LNCAP (cell line): Measurements from ENCODE around the gene ADORA3.

Experiments
- TF ChIP-seq, protein P1 (sequence below): fragments of 450-650 bp; IDR thresholded peaks from 2 replicates; pipeline ENCODE4 v1.5.1; 2017; ENCODE audit warnings: mild to moderate bottlenecking

ADORA3 gene

DNA sequence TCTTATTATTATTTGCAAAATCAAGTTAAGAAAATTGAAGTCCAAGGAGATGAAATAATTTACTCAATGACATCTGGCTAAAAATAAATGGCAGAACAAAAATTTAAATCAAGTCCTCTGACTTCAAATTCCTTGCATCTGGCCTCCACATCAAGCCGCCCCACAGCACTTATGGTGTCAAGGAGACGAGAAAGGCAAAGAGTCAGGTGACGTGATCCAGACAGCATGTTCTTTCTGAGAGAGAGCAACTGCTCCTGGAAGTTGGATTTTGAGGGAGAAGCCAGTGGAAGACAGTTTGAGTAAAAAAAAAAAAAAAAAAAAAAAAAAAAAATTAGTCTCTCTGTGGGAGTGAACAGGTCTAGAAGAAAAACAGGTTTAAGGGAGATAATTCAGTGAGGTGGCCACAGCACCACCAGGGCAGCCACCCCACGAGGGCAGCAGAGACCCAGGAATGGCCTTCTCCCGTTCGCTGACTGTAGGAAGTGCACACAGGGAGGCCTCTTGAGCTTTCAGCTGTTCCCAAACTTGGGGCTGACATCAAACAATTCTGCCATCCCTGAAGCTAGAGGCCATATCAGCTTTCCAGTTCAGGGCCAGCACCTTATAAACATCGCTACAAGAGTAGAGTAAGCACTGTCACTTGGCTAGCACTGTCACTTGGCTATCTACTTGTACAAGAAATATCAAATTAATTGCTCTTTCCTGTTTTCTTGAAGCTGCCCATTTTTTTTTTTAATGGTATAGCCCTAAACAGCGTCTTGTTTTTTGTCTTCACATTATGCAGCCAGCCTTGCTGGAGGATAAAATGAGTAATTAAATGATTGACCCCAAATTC lies 21.8 kb downstream of the ADORA3 start:
- TF ChIP-seq, protein P1, sequence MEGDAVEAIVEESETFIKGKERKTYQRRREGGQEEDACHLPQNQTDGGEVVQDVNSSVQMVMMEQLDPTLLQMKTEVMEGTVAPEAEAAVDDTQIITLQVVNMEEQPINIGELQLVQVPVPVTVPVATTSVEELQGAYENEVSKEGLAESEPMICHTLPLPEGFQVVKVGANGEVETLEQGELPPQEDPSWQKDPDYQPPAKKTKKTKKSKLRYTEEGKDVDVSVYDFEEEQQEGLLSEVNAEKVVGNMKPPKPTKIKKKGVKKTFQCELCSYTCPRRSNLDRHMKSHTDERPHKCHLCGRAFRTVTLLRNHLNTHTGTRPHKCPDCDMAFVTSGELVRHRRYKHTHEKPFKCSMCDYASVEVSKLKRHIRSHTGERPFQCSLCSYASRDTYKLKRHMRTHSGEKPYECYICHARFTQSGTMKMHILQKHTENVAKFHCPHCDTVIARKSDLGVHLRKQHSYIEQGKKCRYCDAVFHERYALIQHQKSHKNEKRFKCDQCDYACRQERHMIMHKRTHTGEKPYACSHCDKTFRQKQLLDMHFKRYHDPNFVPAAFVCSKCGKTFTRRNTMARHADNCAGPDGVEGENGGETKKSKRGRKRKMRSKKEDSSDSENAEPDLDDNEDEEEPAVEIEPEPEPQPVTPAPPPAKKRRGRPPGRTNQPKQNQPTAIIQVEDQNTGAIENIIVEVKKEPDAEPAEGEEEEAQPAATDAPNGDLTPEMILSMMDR, result peak; percentile 79

- TF ChIP-seq, protein P1, result no peak
Observed at GRCh38 chr1:111480674-111481073, 22.8 kb downstream of the ADORA3 start.

- TF ChIP-seq, protein P1, result no peak
Observed at GRCh38 chr1:111476761-111477309, 26.6 kb downstream of the ADORA3 start.

GRCh38 chr1:111476214-111476613 lies 27.2 kb downstream of the ADORA3 start:
- TF ChIP-seq, protein P1, result no peak

DNA sequence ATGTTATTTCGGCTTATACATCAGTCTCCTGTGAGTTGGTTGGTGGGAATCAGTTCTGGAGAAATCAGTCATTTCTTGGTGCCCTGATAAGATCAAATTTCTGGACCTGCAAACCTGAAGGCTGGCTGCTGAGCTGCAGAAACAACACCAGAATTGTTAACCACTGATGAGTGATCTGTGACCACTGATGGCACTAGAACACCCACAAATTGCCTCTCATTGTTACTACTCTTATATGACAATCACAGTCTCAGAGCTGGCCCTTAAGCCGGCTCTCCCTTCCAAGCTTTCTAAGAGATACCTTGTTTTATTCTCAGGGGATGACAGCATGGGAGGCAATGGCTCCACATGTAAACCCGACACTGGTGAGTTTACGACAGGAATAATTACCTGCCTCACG lies 27.7 kb downstream of the ADORA3 start:
- TF ChIP-seq, protein P1, result no peak

GRCh38 chr1:111474521-111474920 lies 28.9 kb downstream of the ADORA3 start:
- TF ChIP-seq, protein P1, result no peak

- TF ChIP-seq, protein P1, result no peak
Observed at GRCh38 chr1:111474106-111474505, 29.3 kb downstream of the ADORA3 start.
